Smooth muscle cell (in vitro differentiated cells): ENCODE data around the gene R3HDM4. TPM values are rescaled to one million over a fixed set of nuclear protein-coding genes. Genes with fewer than 3 reads are reported as not detected.
A peak's percentile ranks its signal among the peaks of the same experiment; 100 is the strongest.
"Not testable (repeated sequence)": the region's sequence is repeated elsewhere in the genome, so short reads cannot be mapped to it uniquely, and the experiment has no call there.

Source experiments
- DNase-seq: peaks from one replicate; lab custom pipeline; 2025; ENCODE audit not compliant: unreplicated experiment; lab: John Stamatoyannopoulos, UW
- H2AFZ ChIP-seq: fragments of 200-600 bp; sonication (generic); 2 replicates; pipeline ENCODE4 v1.6.0; 2016; ENCODE audit warnings: antibody characterized with exemption, low read depth, mild to moderate bottlenecking
- H3F3A ChIP-seq: fragments of 200-600 bp; sonication (generic); 2 replicates; pipeline ENCODE4 v1.6.0; 2017; ENCODE audit warnings: antibody characterized with exemption, low read depth
- H3K27ac ChIP-seq: fragments of 200-600 bp; sonication (generic); 2 replicates; pipeline ENCODE4 v1.5.1; 2016; ENCODE audit warnings: low read depth, mild to moderate bottlenecking
- H3K27me3 ChIP-seq: fragments of 200-600 bp; sonication (generic); 2 replicates; pipeline ENCODE4 v1.6.1; 2016; ENCODE audit warnings: low read depth, mild to moderate bottlenecking
- H3K36me3 ChIP-seq: fragments of 200-600 bp; sonication (generic); 2 replicates; pipeline ENCODE4 v1.5.1; 2016; ENCODE audit warnings: low read depth
- H3K4me1 ChIP-seq: fragments of 200-600 bp; sonication (generic); 2 replicates; pipeline ENCODE4 v1.5.1; 2016; ENCODE audit warnings: low read depth
- H3K4me2 ChIP-seq: fragments of 200-600 bp; sonication (generic); 2 replicates; pipeline ENCODE4 v1.6.0; 2016; ENCODE audit warnings: mild to moderate bottlenecking
- H3K4me3 ChIP-seq: fragments of 200-600 bp; sonication (generic); 2 replicates; pipeline ENCODE4 v1.5.1; 2016; ENCODE audit warnings: mild to moderate bottlenecking
- H3K79me2 ChIP-seq: fragments of 200-600 bp; sonication (generic); 2 replicates; pipeline ENCODE4 v1.6.0; 2016; ENCODE audit warnings: low read depth, mild to moderate bottlenecking
- H3K9ac ChIP-seq: fragments of 200-600 bp; sonication (generic); 2 replicates; pipeline ENCODE4 v1.6.0; 2016; ENCODE audit warnings: low read depth
- H3K9me3 ChIP-seq: fragments of 200-600 bp; sonication (generic); replicated peaks from 2 replicates; pipeline ENCODE4 v1.5.1; 2016; ENCODE audit warnings: low read depth
- H4K20me1 ChIP-seq: fragments of 200-600 bp; sonication (generic); 2 replicates; pipeline ENCODE4 v1.6.0; 2016; ENCODE audit warnings: low read depth
- WGBS: methylation state at CpG from one replicate; pipeline ENCODE4 v1.1.7; 2016; ENCODE audit warnings: low lambda C conversion rate; 5-methylcytosine and 5-hydroxymethylcytosine counted together
- polyA plus RNA-seq: library from polyadenylated mRNA; unstranded; fragments of >200 nt; fragmentation: Nextera tagmentation; extraction: Ambion mirVana; gene quantifications from 2 replicates; pipeline ENCODE4 v1.2.1, GENCODE V29; 2016
- total RNA-seq: library from RNA; depleted of rRNA; stranded (reverse); fragments of >200 nt; gene quantifications from 2 replicates; pipeline ENCODE4 v1.2.3, GENCODE V29; 2014
- TF ChIP-seq, protein P1 (sequence below): fragments of 200-600 bp; sonication (generic); IDR thresholded peaks from 2 replicates; pipeline ENCODE4 v1.5.1; 2017; ENCODE audit warnings: borderline replicate concordance, mild to moderate bottlenecking, antibody characterized with exemption; ENCODE audit not compliant: insufficient read depth, poor library complexity, severe bottlenecking

R3HDM4 gene
- total and polyA plus RNA-seq, 2 experiments from 2014 or later, result 42.3 to 69.4 TPM

DNA sequence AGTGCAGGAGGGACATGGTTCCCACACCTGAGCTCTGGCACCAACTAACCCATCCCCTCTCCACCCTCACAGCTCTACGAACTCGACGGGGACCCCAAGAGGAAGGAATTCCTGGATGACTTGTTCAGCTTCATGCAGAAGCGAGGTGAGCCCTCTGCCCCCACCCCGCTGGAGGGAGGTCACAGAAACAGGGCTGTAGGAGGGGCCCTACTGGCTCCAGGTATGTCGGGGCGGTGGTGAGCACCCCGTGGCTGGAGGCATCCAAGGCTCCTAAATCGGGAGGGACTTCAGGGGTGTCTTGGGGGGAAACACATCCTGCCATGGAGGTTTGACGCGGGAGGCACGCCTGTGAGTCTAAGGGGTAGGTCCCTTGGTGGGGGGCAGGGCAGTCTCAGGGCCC lies 47.0 kb upstream of the R3HDM4 start:
- peak overlapping the region; percentile 19 for H3K4me3 ChIP-seq
- H3K27ac ChIP-seq, result peak overlapping the region; percentile 65
- H3K27me3 ChIP-seq, result no peaks in the 10 kb centered on the region
- H3K4me2 ChIP-seq, result peak overlapping the region; percentile 76
- TF ChIP-seq, protein P1, sequence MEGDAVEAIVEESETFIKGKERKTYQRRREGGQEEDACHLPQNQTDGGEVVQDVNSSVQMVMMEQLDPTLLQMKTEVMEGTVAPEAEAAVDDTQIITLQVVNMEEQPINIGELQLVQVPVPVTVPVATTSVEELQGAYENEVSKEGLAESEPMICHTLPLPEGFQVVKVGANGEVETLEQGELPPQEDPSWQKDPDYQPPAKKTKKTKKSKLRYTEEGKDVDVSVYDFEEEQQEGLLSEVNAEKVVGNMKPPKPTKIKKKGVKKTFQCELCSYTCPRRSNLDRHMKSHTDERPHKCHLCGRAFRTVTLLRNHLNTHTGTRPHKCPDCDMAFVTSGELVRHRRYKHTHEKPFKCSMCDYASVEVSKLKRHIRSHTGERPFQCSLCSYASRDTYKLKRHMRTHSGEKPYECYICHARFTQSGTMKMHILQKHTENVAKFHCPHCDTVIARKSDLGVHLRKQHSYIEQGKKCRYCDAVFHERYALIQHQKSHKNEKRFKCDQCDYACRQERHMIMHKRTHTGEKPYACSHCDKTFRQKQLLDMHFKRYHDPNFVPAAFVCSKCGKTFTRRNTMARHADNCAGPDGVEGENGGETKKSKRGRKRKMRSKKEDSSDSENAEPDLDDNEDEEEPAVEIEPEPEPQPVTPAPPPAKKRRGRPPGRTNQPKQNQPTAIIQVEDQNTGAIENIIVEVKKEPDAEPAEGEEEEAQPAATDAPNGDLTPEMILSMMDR, result no peak
- WGBS, result 67% methylated on average over 12 of the region's 12 CpGs
- no peak overlapping the region for H2AFZ ChIP-seq
- peaks cover 29% of the 10 kb centered on the region for H3K4me1 ChIP-seq
- DNase-seq, result no peak
- H3K36me3 ChIP-seq, result no peaks in the 10 kb centered on the region
- H3F3A ChIP-seq, result peaks cover 28% of the 10 kb centered on the region
- no peaks in the 10 kb centered on the region for H3K9me3 ChIP-seq
- peaks cover 78% of the 10 kb centered on the region for H3K79me2 ChIP-seq
- no peak overlapping the region for H3K9ac ChIP-seq
- peaks cover 47% of the 10 kb centered on the region for H4K20me1 ChIP-seq

DNA sequence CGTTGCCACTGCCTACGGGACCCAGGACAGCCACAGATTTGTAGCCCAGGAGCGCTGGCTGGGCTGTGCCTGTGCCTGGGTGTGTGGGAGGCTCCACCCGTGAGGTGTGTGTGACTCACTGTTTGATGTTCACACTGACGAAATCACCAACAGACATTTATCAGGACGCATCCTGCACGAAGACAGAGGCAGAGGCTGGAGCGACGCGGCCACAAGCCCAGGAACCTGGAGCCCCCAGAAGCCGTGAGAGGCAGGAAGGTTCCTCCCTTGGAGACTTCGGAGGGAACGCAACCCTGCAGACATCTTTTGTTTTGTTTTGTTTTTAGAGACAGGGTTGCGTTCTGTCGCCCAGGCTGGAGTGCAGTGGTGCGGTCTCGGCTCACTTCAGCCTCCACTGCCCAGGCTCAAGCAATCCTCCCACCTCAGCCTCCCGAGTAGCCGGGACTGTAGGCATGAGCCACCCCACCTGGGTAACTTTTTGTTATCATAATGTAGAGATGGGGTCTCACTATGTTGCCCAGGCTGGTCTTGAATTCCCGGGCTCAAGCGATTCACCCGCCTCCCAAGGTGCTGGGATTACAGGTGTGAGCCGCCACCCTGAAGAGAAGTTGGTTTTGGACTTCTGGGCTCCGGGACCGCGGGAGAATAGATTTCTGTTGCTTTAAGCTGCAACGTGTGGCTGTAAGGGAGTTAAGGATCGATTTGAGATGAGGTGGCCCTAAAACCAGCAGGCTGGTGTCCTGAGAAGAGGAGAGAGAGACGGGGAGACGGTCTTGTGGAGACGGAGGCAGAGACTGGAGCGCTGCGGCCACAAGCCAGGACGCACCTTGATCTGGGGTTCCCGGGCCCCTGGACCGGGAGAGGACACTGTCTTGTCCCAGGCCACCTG lies 46.2 kb upstream of the R3HDM4 start:
- H3K4me2 ChIP-seq, result peak overlapping the region; percentile 76

DNA sequence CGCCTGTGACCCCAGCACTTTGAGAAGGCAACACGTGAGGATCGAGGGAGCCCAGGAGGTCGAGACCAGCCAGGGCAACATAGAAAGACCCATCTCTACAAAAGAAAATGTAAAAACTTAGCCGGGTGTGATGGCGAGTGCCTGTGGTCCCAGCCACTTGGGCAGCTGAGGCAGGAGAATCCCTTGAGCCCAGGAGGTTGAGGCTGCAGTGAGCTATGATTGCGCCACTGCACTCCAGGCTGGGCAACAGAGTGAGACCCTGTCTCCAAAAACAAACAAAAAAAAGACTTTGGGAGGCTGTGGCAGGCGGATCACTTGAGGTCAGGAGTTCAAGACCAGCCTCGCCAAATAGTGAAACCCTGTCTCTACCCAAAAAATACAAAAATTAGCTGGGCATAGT lies 44.6 kb upstream of the R3HDM4 start:
- H3K9ac ChIP-seq, result peak overlapping the region; percentile 86

More for the DNA sequence above, 46.2 kb upstream of the R3HDM4 start:
- DNase-seq, result no peak
- H2AFZ ChIP-seq, result no peak overlapping the region
- H3K9me3 ChIP-seq, result no peaks in the 10 kb centered on the region
- H3K79me2 ChIP-seq, result peaks cover 84% of the 10 kb centered on the region
- H3K4me3 ChIP-seq, result peak overlapping the region; percentile 19
- H3K27me3 ChIP-seq, result no peaks in the 10 kb centered on the region
- peaks cover 47% of the 10 kb centered on the region for H4K20me1 ChIP-seq
- no peak overlapping the region for H3K9ac ChIP-seq
- peaks cover 28% of the 10 kb centered on the region for H3F3A ChIP-seq
- no peaks in the 10 kb centered on the region for H3K36me3 ChIP-seq
- TF ChIP-seq, protein P1, result no peak
- 67% methylated on average over 36 of the region's 36 CpGs for WGBS
- peaks cover 37% of the 10 kb centered on the region for H3K4me1 ChIP-seq
- peak overlapping the region; percentile 65 for H3K27ac ChIP-seq

DNA sequence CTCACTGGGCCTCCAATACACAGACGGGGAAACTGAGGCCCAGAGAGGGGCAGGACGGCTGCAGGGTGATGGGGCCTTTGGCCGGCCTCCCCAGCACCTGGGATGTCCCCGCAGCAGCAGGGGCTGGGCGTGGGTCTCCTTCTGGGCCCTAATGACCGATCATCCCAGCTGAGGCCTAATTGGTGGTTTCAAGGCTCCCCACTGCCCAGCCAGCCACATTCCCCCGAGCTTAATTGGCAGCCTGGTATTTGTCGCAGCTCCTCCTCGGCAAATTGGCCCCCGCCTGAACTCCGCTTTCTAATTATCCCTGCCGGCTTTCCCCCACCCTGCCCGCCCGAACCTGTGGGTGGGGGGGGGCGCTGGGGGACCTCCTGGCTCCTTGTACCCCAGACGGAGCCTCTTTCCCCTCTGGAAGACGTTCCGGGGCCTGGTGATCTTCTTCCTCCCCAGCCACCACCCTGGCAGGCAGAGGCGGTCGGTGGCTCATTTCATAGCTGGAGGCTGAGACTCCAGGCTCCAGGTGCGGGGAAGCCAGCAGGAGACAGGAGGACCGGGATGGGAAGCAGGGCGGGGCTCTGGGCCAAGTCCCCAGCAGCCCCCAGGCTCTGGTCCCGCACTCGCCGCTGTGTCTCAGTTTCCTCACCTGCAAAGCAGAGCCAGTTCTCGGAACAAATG lies 43.9 kb upstream of the R3HDM4 start:
- TF ChIP-seq, protein P1, result no peak
- Histone ChIP-seq H3K9me3 (no peaks in the 10 kb centered on the region), H3K79me2 (peaks cover 89% of the 10 kb centered on the region), H3K36me3 (no peaks in the 10 kb centered on the region), H3K27ac (peak overlapping the region; percentile 95), H3K4me1 (peaks cover 51% of the 10 kb centered on the region), H3K4me3 (peak overlapping the region; percentile 31), H3K9ac (peak overlapping the region; percentile 86), H3K27me3 (no peaks in the 10 kb centered on the region), H4K20me1 (peaks cover 42% of the 10 kb centered on the region), H2AFZ (no peak overlapping the region), H3F3A (peaks cover 45% of the 10 kb centered on the region), H3K4me2 (peak overlapping the region; percentile 85)
- DNase-seq, result no peak
- WGBS, result 21% methylated on average over 16 of the region's 27 CpGs

More for the DNA sequence above, 44.6 kb upstream of the R3HDM4 start:
- Histone ChIP-seq H4K20me1 (peaks cover 42% of the 10 kb centered on the region), H3F3A (peaks cover 39% of the 10 kb centered on the region), H3K4me2 (peak overlapping the region; percentile 85), H3K4me1 (peaks cover 48% of the 10 kb centered on the region), H3K79me2 (peaks cover 86% of the 10 kb centered on the region), H3K4me3 (peak overlapping the region; percentile 31), H3K27ac (peak overlapping the region; percentile 95)
- not testable (repeated sequence) for H2AFZ ChIP-seq, DNase-seq, H3K36me3 ChIP-seq, H3K9me3 ChIP-seq, H3K27me3 ChIP-seq
- 87% methylated on average over 9 of the region's 9 CpGs for WGBS
